K562 (cell line): ENCODE measurements around the gene GSK3B. TPM values are rescaled to one million over a fixed set of nuclear protein-coding genes. Genes with fewer than 3 reads are reported as not detected.

Experiments used
- ATAC-seq: fragments of 200-7000 bp; cut with Tn5 transposase; 3 replicates; pipeline ENCODE4 v1.9.1; 2020; ENCODE audit warnings: moderate library complexity
- BruUV-seq: library from RNA; stranded (reverse); fragments of 400-500 nt; replicated peaks from 2 replicates; lab custom pipeline; 2021; lab: Mats Ljungman, UMichigan
- CTCF ChIA-PET: fragments of 300-600 bp; formaldehyde crosslinking; extraction: SDS; loops from one replicate; lab custom pipeline; 2021; ENCODE audit warnings: low intra/inter-chr PET ratio; lab: Yijun Ruan, JAX
- POLR2A ChIA-PET: fragments of 300-600, 350-650 bp; sonication (Branson Sonifier 250); formaldehyde crosslinking; extraction: SDS; loops from one replicate; lab custom pipeline; 2021; ENCODE audit warnings: antibody characterized with exemption, inconsistent platforms; lab: Yijun Ruan, JAX
- DNase-seq, 4 experiments: peaks; one replicate each; pipeline versions ENCODE4 v3.0.0 to v3.0.0-alpha.2; 2011 to 2018; ENCODE audit warnings: low spot score in 3 of 4, mixed read lengths in 3 of 4; ENCODE audit errors: extremely low read depth in 1 of 4
- FAIRE-seq: peaks from 2 replicates; lab custom pipeline; 2011; peaks lifted over from hg19 to GRCh38; lab: Jason Lieb, UNC
- H2AFZ ChIP-seq: 2 replicates; pipeline ENCODE4 v1.6.0; 2011; ENCODE audit warnings: low read depth, low read length, control low read depth, inconsistent platforms
- H3K27ac ChIP-seq: fragments of 200-600 bp; 3 replicates; pipeline ENCODE4 v1.8.0; 2011; ENCODE audit warnings: low read depth, mild to moderate bottlenecking, control low read depth, inconsistent platforms, low read length, moderate library complexity, mixed read lengths; ENCODE audit errors: extremely low read depth
- H3K27me3 ChIP-seq, 2 experiments: fragments of 300-600 bp in 1 of 2; 2 replicates in 1 of 2; 3 replicates in 1 of 2; pipeline versions ENCODE4 v1.6.0 to v1.8.0; 2011; ENCODE audit warnings: inconsistent platforms in 2 of 2, low read length in 2 of 2, mild to moderate bottlenecking in 1 of 2, mixed read lengths in 1 of 2, moderate library complexity in 1 of 2; ENCODE audit not compliant: control insufficient read depth in 2 of 2, insufficient read depth in 2 of 2
- H3K36me3 ChIP-seq: fragments of 300-600 bp; 3 replicates; pipeline ENCODE4 v1.8.0; 2011; ENCODE audit warnings: mild to moderate bottlenecking, low read length, inconsistent platforms; ENCODE audit not compliant: control insufficient read depth, insufficient read depth
- H3K4me1 ChIP-seq, 2 experiments: fragments of 200-600 bp in 1 of 2; replicated peaks in 1 of 2; 2 replicates in 1 of 2; 3 replicates in 1 of 2; pipeline versions ENCODE4 v1.5.1 to v1.8.0; 2011; ENCODE audit warnings: inconsistent platforms in 2 of 2, low read length in 2 of 2, mild to moderate bottlenecking in 1 of 2, mixed read lengths in 1 of 2, moderate library complexity in 1 of 2; ENCODE audit not compliant: control insufficient read depth in 2 of 2, insufficient read depth in 2 of 2
- H3K4me2 ChIP-seq: 2 replicates; pipeline ENCODE4 v1.6.1; 2011; ENCODE audit warnings: low read length, control low read depth, inconsistent platforms, mixed read lengths; ENCODE audit not compliant: insufficient read depth
- H3K4me3 ChIP-seq: fragments of 200-600 bp; sonication (generic), shearing (Covaris generic); 2 replicates; pipeline ENCODE4 v1.5.1; 2016; ENCODE audit warnings: control low read depth, inconsistent platforms
- H3K79me2 ChIP-seq: fragments of 200-600 bp; 3 replicates; pipeline ENCODE4 v1.8.0; 2011; ENCODE audit warnings: low read length, inconsistent platforms; ENCODE audit not compliant: control insufficient read depth, insufficient read depth
- H3K9ac ChIP-seq, 2 experiments: 2 replicates each; pipeline versions ENCODE4 v1.6.0 to v1.6.1; 2011; ENCODE audit warnings: low read depth in 2 of 2, low read length in 2 of 2, control low read depth in 1 of 2, inconsistent platforms in 1 of 2, mild to moderate bottlenecking in 1 of 2, mixed read lengths in 1 of 2; ENCODE audit not compliant: insufficient read depth in 1 of 2
- H3K9me1 ChIP-seq: one replicate; pipeline ENCODE4 v1.6.0; 2011; ENCODE audit warnings: inconsistent platforms, mild to moderate bottlenecking, low read length, moderate library complexity; ENCODE audit not compliant: control insufficient read depth, insufficient read depth
- H3K9me3 ChIP-seq: replicated peaks from 2 replicates; pipeline ENCODE4 v1.5.1; 2011; ENCODE audit warnings: low read depth, low read length, inconsistent platforms; ENCODE audit not compliant: control insufficient read depth, insufficient read depth
- H4K20me1 ChIP-seq: replicated peaks from 2 replicates; pipeline ENCODE4 v1.6.1; 2011; ENCODE audit warnings: low read length, inconsistent platforms, mixed read lengths; ENCODE audit not compliant: control insufficient read depth, insufficient read depth
- CHD1 ChIP-seq: fragments of 200-600 bp; sonication (generic); IDR thresholded peaks from one replicate; pipeline ENCODE4 v1.6.1; 2012; ENCODE audit warnings: mild to moderate bottlenecking, moderate library complexity, low read length, inconsistent platforms
- ETV1 ChIP-seq: fragments of 450-650 bp; conservative IDR thresholded peaks from 2 replicates; pipeline ENCODE4 v1.6.1; 2016; ENCODE audit warnings: missing genetic modification characterization, control low read depth, low read depth, missing compliant biosample characterization
- GABPA ChIP-seq: fragments of 200-800 bp; sonication (Bioruptor generic); conservative IDR thresholded peaks from 2 replicates; pipeline ENCODE4 v1.6.1; 2016; ENCODE audit warnings: low read depth, missing genetic modification characterization, missing compliant biosample characterization
- HMG20A ChIP-seq: fragments of 450-650 bp; formaldehyde crosslinking; conservative IDR thresholded peaks from 2 replicates; pipeline ENCODE4 v1.4.0; 2020; ENCODE audit warnings: mild to moderate bottlenecking, mixed read lengths
- KAT2B ChIP-seq: IDR thresholded peaks from one replicate; pipeline ENCODE4 v1.6.1; 2012; ENCODE audit warnings: low read depth, mild to moderate bottlenecking, control low read depth, inconsistent platforms, low read length, moderate library complexity
- MAZ ChIP-seq, 2 experiments: fragments of 450-650 bp in 1 of 2; sonication (generic) in 1 of 2; formaldehyde crosslinking; IDR thresholded peaks in 1 of 2; conservative IDR thresholded peaks in 1 of 2; 2 replicates each; pipeline versions ENCODE4 v1.4.0 to v1.5.0; 2020; ENCODE audit warnings: mild to moderate bottlenecking in 1 of 2, missing genetic modification reagents in 1 of 2
- NR1H2 ChIP-seq: sonication (generic); formaldehyde crosslinking; IDR thresholded peaks from 2 replicates; pipeline ENCODE4 v1.4.0; 2020; ENCODE audit warnings: mild to moderate bottlenecking, missing genetic modification reagents
- PCBP1 ChIP-seq: fragments of 200-400 bp; formaldehyde crosslinking; IDR thresholded peaks from 2 replicates; pipeline ENCODE4 v1.6.1; 2018; ENCODE audit warnings: mild to moderate bottlenecking, low read depth, low read length; ENCODE audit not compliant: poor library complexity, severe bottlenecking
- PHF20 ChIP-seq: fragments of 450-650 bp; IDR thresholded peaks from 2 replicates; pipeline ENCODE4 v1.6.1; 2018; ENCODE audit not compliant: partially characterized antibody
- RBM14 ChIP-seq: fragments of 200-400 bp; formaldehyde crosslinking; IDR thresholded peaks from 2 replicates; pipeline ENCODE4 v1.6.1; 2018; ENCODE audit warnings: low read depth, mild to moderate bottlenecking, low read length, moderate library complexity, borderline replicate concordance; ENCODE audit not compliant: insufficient read depth
- TAF1 ChIP-seq: IDR thresholded peaks from 2 replicates; pipeline ENCODE4 v1.6.1; 2011; ENCODE audit warnings: mild to moderate bottlenecking, low read length, moderate library complexity; ENCODE audit not compliant: insufficient read depth, control insufficient read depth, severe bottlenecking; ENCODE audit errors: extremely low read depth
- TAF15 ChIP-seq: fragments of 200-400 bp; formaldehyde crosslinking; IDR thresholded peaks from 2 replicates; pipeline ENCODE4 v1.6.1; 2017; ENCODE audit warnings: mild to moderate bottlenecking, low read depth, low read length, moderate library complexity
- ZBED1 ChIP-seq: IDR thresholded peaks from 2 replicates; pipeline ENCODE4 v1.6.1; 2014
- ZEB2 ChIP-seq: fragments of 450-650 bp; IDR thresholded peaks from 2 replicates; pipeline ENCODE4 v1.6.1; 2016
- ZNF57 ChIP-seq: fragments of 450-650 bp; formaldehyde crosslinking; IDR thresholded peaks from 2 replicates; pipeline ENCODE4 v1.4.0; 2020; ENCODE audit warnings: mild to moderate bottlenecking, moderate library complexity
- ZNF785 ChIP-seq: fragments of 250-450 bp; sonication (Bioruptor Pico); IDR thresholded peaks from 2 replicates; pipeline ENCODE4 v1.4.0; 2020; ENCODE audit warnings: mild to moderate bottlenecking
- WGBS: fragments of 100-300 bp; shearing (Covaris generic); methylation state at CpG from one replicate; pipeline ENCODE4 v1.1.6; 2016; ENCODE audit warnings: low coverage, mixed read lengths; ENCODE audit not compliant: insufficient coverage; ENCODE audit errors: missing lambda C conversion rate; 5-methylcytosine and 5-hydroxymethylcytosine counted together
- in situ Hi-C: fragments of 300-500 bp; cut with MboI; formaldehyde crosslinking; loops from 4 replicates; pipeline ENCODE4 v1.15.0; 2018; ENCODE audit warnings: inconsistent platforms, mixed read lengths
- intact Hi-C: fragments of 100-400 bp; cut with micrococcal nuclease; formaldehyde crosslinking; loops from 2 replicates; pipeline ENCODE4 v1.14.2; 2022
- polyA plus RNA-seq, 8 experiments: library from polyadenylated mRNA; depleted of rRNA in 4 of 8; stranded (reverse) in 5 of 8; unstranded in 3 of 8; fragments of >200 nt; fragmentation: Nextera tagmentation in 2 of 8; fragmentation: Illumina TruSeq in 1 of 8; extraction: Ambion mirVana in 2 of 8; extraction: Trizol in 1 of 8; gene quantifications; 2 replicates each; pipeline versions ENCODE4 v1.2.1 to v1.2.3, GENCODE V29; 2011 to 2014; ENCODE audit warnings: inconsistent platforms in 1 of 8, missing spikeins in 1 of 8
- total RNA-seq, 7 experiments: library from RNA; depleted of rRNA in 6 of 7; stranded (reverse); fragments of >200 nt in 6 of 7; fragmentation: Illumina TruSeq in 2 of 7; extraction: Trizol in 2 of 7; gene quantifications; 2 replicates each; pipeline versions ENCODE4 v1.2.1 to v1.2.3, GENCODE V29; 2011 to 2021; ENCODE audit warnings: low replicate concordance in 1 of 7

Gene GSK3B
- total and polyA plus RNA-seq, 9 of the 15 experiments (the other 6 are each of a cell fraction or from before 2014, with no cell fraction given) = 4.7 to 25.0 (median 18.7) TPM

GRCh38 chr3:120130656-120131055 is 36.4 kb upstream of the GSK3B start:
- ChIA-PET POLR2A (interaction anchor here (1.1 kb wide), 1 partner anchor 9 kb away, joined by 3 read pairs; no protein-coding TSS in a partner anchor), CTCF (no interaction called here)
- BruUV-seq = no TSS peak
- WGBS = 0% methylated on average over 2 of the region's 3 CpGs
- H3K79me2 ChIP-seq = no peaks in the 10 kb centered on the region
- DNase-seq (no peak), ATAC-seq (no peak), FAIRE-seq (no peak)
- no peak overlapping the region for H3K4me3 ChIP-seq
- no peaks in the 10 kb centered on the region for H3K9me1 ChIP-seq
- no peak overlapping the region for H2AFZ ChIP-seq
- H3K9me3 ChIP-seq = no peaks in the 10 kb centered on the region
- TF ChIP-seq ZNF785 (CRISPR knock-in tag) = no peak
- TF ChIP-seq NR1H2 (CRISPR knock-in tag) = no peak
- TF ChIP-seq TAF15 = no peak
- no peak for TF ChIP-seq GABPA (tag)
- TF ChIP-seq CHD1 = no peak
- TF ChIP-seq KAT2B = no peak
- TF ChIP-seq ZNF57 (CRISPR knock-in tag) = no peak
- TF ChIP-seq PCBP1 = no peak
- no peak for TF ChIP-seq TAF1
- TF ChIP-seq ZEB2 = no peak
- no peak for TF ChIP-seq RBM14
- TF ChIP-seq HMG20A (CRISPR knock-in tag) = no peak
- TF ChIP-seq ETV1 (tag) = no peak
- no peak for TF ChIP-seq MAZ (CRISPR knock-in tag; conservative IDR thresholded peaks at IDR 0.05 in 1 of 2, IDR thresholded peaks at IDR 0.05 in 1 of 2)
- TF ChIP-seq ZBED1 = no peak
- no peak for TF ChIP-seq PHF20
- H3K4me2 ChIP-seq = no peak overlapping the region
- H3K27me3 ChIP-seq = peaks cover 4 to 13% of the 10 kb centered on the region in 2 experiments; a peak in 2 of 5 replicates
- H3K27ac ChIP-seq = no peak overlapping the region
- H3K4me1 ChIP-seq = no peaks in the 10 kb centered on the region
- in situ Hi-C loops (no loop called here), intact Hi-C loops (no loop called here)
- H3K36me3 ChIP-seq = no peaks in the 10 kb centered on the region
- H4K20me1 ChIP-seq = no peaks in the 10 kb centered on the region
- no peak overlapping the region for H3K9ac ChIP-seq
